ENCODE measurements around the gene SPAG17.

Gene SPAG17

GRCh38 chr1:118122234-118123004, 62.6 kb downstream of the SPAG17 start:
- no peak overlapping the region for H2AK5ac ChIP-seq (ENCODE audit: low read depth, low read length)
- no peak overlapping the region for H3K4me2 ChIP-seq (ENCODE audit: insufficient read depth, low read length, poor library complexity, severe bottlenecking)
- no peak for DNase-seq (ENCODE audit: low spot score)
- H2BK5ac ChIP-seq (ENCODE audit: low read length) = no peak overlapping the region
- no peaks in the 10 kb centered on the region for H3K27me3 ChIP-seq (ENCODE audit: control insufficient read depth in 3 of 3, insufficient read depth in 3 of 3, low read depth in 1 of 3, low read length in 3 of 3)
- WGBS, 2 donors (ENCODE audit: extremely low coverage in 2 of 2, insufficient read length in 2 of 2, insufficient replicate concordance in 1 of 2) = no CpG with 5 or more reads among the region's 4 CpGs
- no peak overlapping the region for H3K9ac ChIP-seq (ENCODE audit: low read depth, low read length, poor library complexity)
- no peaks in the 10 kb centered on the region for H3K36me3 ChIP-seq (replicated peaks in 1 of 2; ENCODE audit: control insufficient read depth in 2 of 2, insufficient read depth in 2 of 2, low read length in 2 of 2)
- H3K9me3 ChIP-seq (replicated peaks in 1 of 2; ENCODE audit: control insufficient read depth in 2 of 2, insufficient read depth in 1 of 2, low read depth in 1 of 2, low read length in 2 of 2) = no peaks in the 10 kb centered on the region
- peaks cover 5 to 22% of the 10 kb centered on the region in 2 donors for H3K4me1 ChIP-seq (ENCODE audit: control insufficient read depth in 2 of 2, insufficient read depth in 1 of 2, low read depth in 1 of 2, low read length in 2 of 2)
- no peak overlapping the region for H3K4me3 ChIP-seq (ENCODE audit: low read length in 2 of 2)
- H4K8ac ChIP-seq (ENCODE audit: low read depth, low read length) = no peak overlapping the region
- no peak overlapping the region for H2BK15ac ChIP-seq (ENCODE audit: low read length)
- H3K23ac ChIP-seq (ENCODE audit: low read depth, low read length, poor library complexity) = no peak overlapping the region
- no peak overlapping the region for H2BK120ac ChIP-seq (ENCODE audit: low read depth, low read length)
- no peak overlapping the region for H2BK12ac ChIP-seq (ENCODE audit: low read length)
- no peak overlapping the region for H3K18ac ChIP-seq (ENCODE audit: low read length)
- no peak overlapping the region for H3K27ac ChIP-seq (replicated peaks; ENCODE audit: low read length)
- H3K79me1 ChIP-seq (ENCODE audit: low read depth, low read length) = no peaks in the 10 kb centered on the region
- no peak overlapping the region for H4K91ac ChIP-seq (ENCODE audit: low read depth, low read length, poor library complexity)
- H2AFZ ChIP-seq (ENCODE audit: low read length) = no peak overlapping the region
- no peak overlapping the region for H3K4ac ChIP-seq (ENCODE audit: low read length)
- no peak overlapping the region for H3K14ac ChIP-seq (ENCODE audit: low read length)

- H2AK5ac ChIP-seq (ENCODE audit: low read depth, low read length) = no peak overlapping the region
- H3K4ac ChIP-seq (ENCODE audit: low read length) = no peak overlapping the region
- H3K79me1 ChIP-seq (ENCODE audit: low read depth, low read length) = no peaks in the 10 kb centered on the region
- H3K18ac ChIP-seq (ENCODE audit: low read length) = no peak overlapping the region
- H2BK15ac ChIP-seq (ENCODE audit: low read length) = no peak overlapping the region
- peaks cover 8 to 29% of the 10 kb centered on the region in 2 donors for H3K4me1 ChIP-seq (ENCODE audit: control insufficient read depth in 2 of 2, insufficient read depth in 1 of 2, low read depth in 1 of 2, low read length in 2 of 2)
- WGBS, 2 donors (ENCODE audit: extremely low coverage in 2 of 2, insufficient read length in 2 of 2, insufficient replicate concordance in 1 of 2) = no CpG with 5 or more reads among the region's 2 CpGs
- no peak overlapping the region for H3K9ac ChIP-seq (ENCODE audit: low read depth, low read length, poor library complexity)
- H3K4me3 ChIP-seq (ENCODE audit: low read length in 2 of 2) = no peak overlapping the region
- no peak overlapping the region for H2BK5ac ChIP-seq (ENCODE audit: low read length)
- no peak overlapping the region for H2BK12ac ChIP-seq (ENCODE audit: low read length)
- H3K9me3 ChIP-seq (replicated peaks in 1 of 2; ENCODE audit: control insufficient read depth in 2 of 2, insufficient read depth in 1 of 2, low read depth in 1 of 2, low read length in 2 of 2) = no peaks in the 10 kb centered on the region
- peak overlapping the region; percentile 71 for H2AFZ ChIP-seq (ENCODE audit: low read length)
- H2BK120ac ChIP-seq (ENCODE audit: low read depth, low read length) = no peak overlapping the region
- H3K27ac ChIP-seq (replicated peaks; ENCODE audit: low read length) = no peak overlapping the region
- H4K8ac ChIP-seq (ENCODE audit: low read depth, low read length) = no peak overlapping the region
- no peak for DNase-seq (ENCODE audit: low spot score)
- H3K14ac ChIP-seq (ENCODE audit: low read length) = no peak overlapping the region
- H3K36me3 ChIP-seq (replicated peaks in 1 of 2; ENCODE audit: control insufficient read depth in 2 of 2, insufficient read depth in 2 of 2, low read length in 2 of 2) = no peaks in the 10 kb centered on the region
- no peaks in the 10 kb centered on the region for H3K27me3 ChIP-seq (ENCODE audit: control insufficient read depth in 3 of 3, insufficient read depth in 3 of 3, low read depth in 1 of 3, low read length in 3 of 3)
- no peak overlapping the region for H3K4me2 ChIP-seq (ENCODE audit: insufficient read depth, low read length, poor library complexity, severe bottlenecking)
- H4K91ac ChIP-seq (ENCODE audit: low read depth, low read length, poor library complexity) = no peak overlapping the region
- no peak overlapping the region for H3K23ac ChIP-seq (ENCODE audit: low read depth, low read length, poor library complexity)
Observed at GRCh38 chr1:118118873-118119463, 66.1 kb downstream of the SPAG17 start.

- Histone ChIP-seq H3K27ac (replicated peaks; ENCODE audit: low read length) (no peak overlapping the region), H4K91ac (ENCODE audit: low read depth, low read length, poor library complexity) (no peak overlapping the region), H3K23ac (ENCODE audit: low read depth, low read length, poor library complexity) (no peak overlapping the region), H3K9ac (ENCODE audit: low read depth, low read length, poor library complexity) (no peak overlapping the region), H3K27me3 (ENCODE audit: control insufficient read depth in 3 of 3, insufficient read depth in 3 of 3, low read depth in 1 of 3, low read length in 3 of 3) (no peaks in the 10 kb centered on the region), H3K4me1 (ENCODE audit: control insufficient read depth in 2 of 2, insufficient read depth in 1 of 2, low read depth in 1 of 2, low read length in 2 of 2) (peaks cover 8 to 29% of the 10 kb centered on the region in 2 donors), H2BK12ac (ENCODE audit: low read length) (no peak overlapping the region), H3K4me3 (ENCODE audit: low read length in 2 of 2) (no peak overlapping the region), H3K36me3 (replicated peaks in 1 of 2; ENCODE audit: control insufficient read depth in 2 of 2, insufficient read depth in 2 of 2, low read length in 2 of 2) (no peaks in the 10 kb centered on the region), H3K14ac (ENCODE audit: low read length) (no peak overlapping the region), H2AFZ (ENCODE audit: low read length) (peak overlapping the region; percentile 71), H3K18ac (ENCODE audit: low read length) (no peak overlapping the region), H3K4ac (ENCODE audit: low read length) (no peak overlapping the region), H2BK15ac (ENCODE audit: low read length) (no peak overlapping the region), H3K79me1 (ENCODE audit: low read depth, low read length) (no peaks in the 10 kb centered on the region), H2BK120ac (ENCODE audit: low read depth, low read length) (no peak overlapping the region), H2AK5ac (ENCODE audit: low read depth, low read length) (no peak overlapping the region), H3K4me2 (ENCODE audit: insufficient read depth, low read length, poor library complexity, severe bottlenecking) (no peak overlapping the region), H4K8ac (ENCODE audit: low read depth, low read length) (no peak overlapping the region), H2BK5ac (ENCODE audit: low read length) (no peak overlapping the region), H3K9me3 (replicated peaks in 1 of 2; ENCODE audit: control insufficient read depth in 2 of 2, insufficient read depth in 1 of 2, low read depth in 1 of 2, low read length in 2 of 2) (no peaks in the 10 kb centered on the region)
- no peak for DNase-seq (ENCODE audit: low spot score)
- no CpG with 5 or more reads among the region's 5 CpGs for WGBS, 2 donors (ENCODE audit: extremely low coverage in 2 of 2, insufficient read length in 2 of 2, insufficient replicate concordance in 1 of 2)
Observed at GRCh38 chr1:118118469-118118868, 66.6 kb downstream of the SPAG17 start.

- no peak for DNase-seq (ENCODE audit: low spot score)
- Histone ChIP-seq H3K9ac (ENCODE audit: low read depth, low read length, poor library complexity) (no peak overlapping the region), H4K8ac (ENCODE audit: low read depth, low read length) (no peak overlapping the region), H2BK5ac (ENCODE audit: low read length) (no peak overlapping the region), H2BK12ac (ENCODE audit: low read length) (no peak overlapping the region), H3K27ac (replicated peaks; ENCODE audit: low read length) (no peak overlapping the region), H3K4ac (ENCODE audit: low read length) (no peak overlapping the region), H3K4me2 (ENCODE audit: insufficient read depth, low read length, poor library complexity, severe bottlenecking) (no peak overlapping the region), H3K4me3 (ENCODE audit: low read length in 2 of 2) (no peak overlapping the region), H2AFZ (ENCODE audit: low read length) (peak overlapping the region; percentile 62), H2BK15ac (ENCODE audit: low read length) (no peak overlapping the region), H3K23ac (ENCODE audit: low read depth, low read length, poor library complexity) (peak overlapping the region; percentile 83), H3K4me1 (ENCODE audit: control insufficient read depth in 2 of 2, insufficient read depth in 1 of 2, low read depth in 1 of 2, low read length in 2 of 2) (peaks cover 8 to 29% of the 10 kb centered on the region in 2 donors), H4K91ac (ENCODE audit: low read depth, low read length, poor library complexity) (no peak overlapping the region), H3K79me1 (ENCODE audit: low read depth, low read length) (no peaks in the 10 kb centered on the region), H3K9me3 (replicated peaks in 1 of 2; ENCODE audit: control insufficient read depth in 2 of 2, insufficient read depth in 1 of 2, low read depth in 1 of 2, low read length in 2 of 2) (no peaks in the 10 kb centered on the region), H3K14ac (ENCODE audit: low read length) (no peak overlapping the region), H2AK5ac (ENCODE audit: low read depth, low read length) (no peak overlapping the region), H3K27me3 (ENCODE audit: control insufficient read depth in 3 of 3, insufficient read depth in 3 of 3, low read depth in 1 of 3, low read length in 3 of 3) (no peaks in the 10 kb centered on the region), H3K18ac (ENCODE audit: low read length) (peak overlapping the region; percentile 52), H2BK120ac (ENCODE audit: low read depth, low read length) (no peak overlapping the region), H3K36me3 (replicated peaks in 1 of 2; ENCODE audit: control insufficient read depth in 2 of 2, insufficient read depth in 2 of 2, low read length in 2 of 2) (no peaks in the 10 kb centered on the region)
- WGBS, 2 donors (ENCODE audit: extremely low coverage in 2 of 2, insufficient read length in 2 of 2, insufficient replicate concordance in 1 of 2) = no CpG with 5 or more reads among the region's 4 CpGs
Observed at GRCh38 chr1:118117521-118117920, 67.5 kb downstream of the SPAG17 start.
